GM18861 (cell line): Measurements from ENCODE around the gene OR4C3.
"Not testable (repeated sequence)": the region's sequence is repeated elsewhere in the genome, so short reads cannot be mapped to it uniquely, and the experiment has no call there.

ENCODE experiments used
- ATAC-seq: cut with Tn5 transposase; IDR thresholded peaks from one replicate; pipeline ENCODE4 v1.9.1; 2021; ENCODE audit not compliant: unreplicated experiment

OR4C3 gene

GRCh38 chr11:48324620-48325019 is at the start of gene OR4C3:
Gene OR4C3 (plus strand): TSS chr11:48324920. CDS start chr11:48325022, 102 bp downstream.
- not testable (repeated sequence) for ATAC-seq

DNA sequence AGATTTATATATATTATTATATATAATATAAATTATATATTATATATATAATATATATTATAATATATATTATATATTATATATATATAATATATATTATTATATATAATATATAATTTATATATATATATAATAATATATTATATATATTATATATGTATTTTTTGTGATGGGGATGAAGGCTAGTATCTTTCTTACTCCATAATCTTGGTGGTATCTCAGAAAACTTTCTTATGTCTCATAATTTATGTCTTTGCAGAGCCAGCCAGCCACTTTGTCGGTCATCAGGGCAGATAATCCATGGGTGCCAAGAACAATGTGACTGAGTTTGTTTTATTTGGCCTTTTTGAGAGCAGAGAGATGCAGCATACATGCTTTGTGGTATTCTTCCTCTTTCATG is 18.8 kb upstream of the OR4C3 start, which contains the start of gene OR4S1:
OR4S1 (plus strand) TSS at position 301 of the 400 bp plus-strand sequence; CDS start at position 301, 0 bp downstream.
- ATAC-seq = no peak

DNA sequence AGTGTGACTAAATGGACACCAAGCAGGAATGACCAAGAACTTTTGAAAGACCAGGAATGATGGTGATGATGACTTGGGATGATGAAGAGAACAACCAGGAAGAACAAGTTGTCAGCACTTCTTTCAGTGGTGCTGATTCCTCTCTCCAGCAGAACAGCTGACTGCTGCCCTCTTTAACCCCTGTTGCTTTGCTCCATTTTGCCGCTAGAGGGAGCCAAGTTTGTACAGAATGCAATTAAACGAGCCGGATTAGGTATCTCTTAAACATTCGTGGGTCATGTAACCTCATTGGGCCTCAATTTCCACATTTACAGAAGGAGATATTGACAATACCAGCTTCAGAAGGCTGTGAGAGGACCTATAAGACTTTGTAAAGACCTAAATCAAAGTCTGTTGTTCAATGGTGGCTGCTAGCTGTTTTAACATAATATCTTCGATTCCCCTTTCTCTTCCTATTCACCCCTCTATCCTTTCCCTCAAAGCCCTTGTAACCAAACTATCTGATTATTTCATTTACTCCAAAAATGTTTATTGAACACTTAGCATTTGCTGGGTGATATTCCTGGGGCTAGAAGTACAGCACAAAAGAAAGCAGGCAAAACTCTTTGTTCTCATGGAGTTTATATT is 16.8 kb upstream of the OR4C3 start:
- ATAC-seq = no peak

GRCh38 chr11:48313590-48313989 is 11.1 kb upstream of the OR4C3 start:
- not testable (repeated sequence) for ATAC-seq

- not testable (repeated sequence) for ATAC-seq
These were observed 4.9 kb upstream of the OR4C3 start for GRCh38 chr11:48319813-48320212.

DNA sequence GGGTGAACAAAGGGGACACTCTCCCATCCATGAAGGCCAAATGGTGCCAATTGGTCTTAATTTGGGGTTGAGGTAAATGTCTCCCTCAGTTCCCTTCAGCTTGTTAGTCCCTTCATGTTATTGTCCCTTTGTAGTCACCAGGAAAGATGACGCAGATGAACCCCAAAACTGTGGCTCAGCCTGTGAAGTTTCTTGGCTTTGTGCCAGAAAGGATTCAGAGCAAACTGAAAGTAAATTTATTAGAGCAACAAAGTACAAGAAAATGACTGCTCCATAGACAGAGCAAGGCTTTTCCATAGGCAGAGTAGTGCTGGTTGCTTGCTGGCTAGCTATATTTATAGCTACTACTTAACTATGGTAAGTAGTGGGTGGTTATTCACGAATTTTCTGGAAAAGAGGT is 16.7 kb downstream of the OR4C3 start:
- ATAC-seq = no peak

- not testable (repeated sequence) for ATAC-seq
These were observed 17.8 kb downstream of the OR4C3 start for GRCh38 chr11:48342505-48342904.

- not testable (repeated sequence) for ATAC-seq
These were observed 21.6 kb downstream of the OR4C3 start for GRCh38 chr11:48346286-48346685.

- no peak for ATAC-seq
These were observed 29.3 kb downstream of the OR4C3 start for GRCh38 chr11:48354013-48354412.

- ATAC-seq = no peak
These were observed 30.0 kb downstream of the OR4C3 start for GRCh38 chr11:48354677-48355076.

DNA sequence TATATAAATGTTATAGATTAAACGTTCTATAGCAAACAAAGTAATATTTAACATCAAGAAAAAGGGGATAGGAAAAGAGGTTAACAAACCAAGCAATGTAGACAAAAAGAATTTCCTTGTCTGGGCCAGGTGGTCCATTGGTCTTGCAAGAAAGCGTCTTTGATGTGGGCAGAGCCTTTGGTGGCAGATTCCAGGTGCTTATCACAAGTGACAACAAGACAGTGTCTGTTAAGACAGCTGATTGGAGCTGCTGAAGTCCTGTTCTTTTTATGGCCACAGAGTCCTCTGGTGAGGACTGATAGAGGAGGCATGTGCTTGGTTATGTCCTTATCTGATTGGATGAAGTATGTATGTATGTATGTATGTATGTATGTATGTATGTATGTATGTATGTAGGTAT is 36.6 kb downstream of the OR4C3 start:
- not testable (repeated sequence) for ATAC-seq

- ATAC-seq = no peak
These were observed 41.6 kb downstream of the OR4C3 start, which contains the start of gene OR4C5 for GRCh38 chr11:48366365-48366764. Gene OR4C5 (minus strand): TSS chr11:48366465. CDS start chr11:48366465, 0 bp downstream.
